HEK293 (cell line): Measurements from ENCODE around the gene PPHLN1.

ENCODE experiments used
- CTCF ChIA-PET: fragments of 350-600 bp; formaldehyde crosslinking; extraction: SDS; loops from one replicate; lab custom pipeline; 2021; ENCODE audit warnings: antibody characterized with exemption; lab: Yijun Ruan, JAX
- POLR2A ChIA-PET: fragments of 300-600 bp; formaldehyde crosslinking; extraction: SDS; loops from one replicate; lab custom pipeline; 2020; ENCODE audit warnings: antibody characterized with exemption, inconsistent platforms; lab: Yijun Ruan, JAX
- H3K27ac ChIP-seq: fragments of 200-500 bp; sonication (Bioruptor generic); 2 replicates; pipeline ENCODE4 v1.5.1; 2014; ENCODE audit warnings: low read depth, low read length, control low read depth, inconsistent platforms; ENCODE audit errors: extremely low read depth
- H3K36me3 ChIP-seq, 2 experiments: fragments of 200-500 bp in 1 of 2; sonication (Bioruptor generic) in 1 of 2; 1 replicate in 1 of 2; 2 replicates in 1 of 2; pipeline ENCODE4 v1.5.1; 2014 to 2017; ENCODE audit warnings: inconsistent platforms in 2 of 2, low read length in 2 of 2; ENCODE audit not compliant: control insufficient read depth in 2 of 2, insufficient read depth in 1 of 2
- H3K4me1 ChIP-seq: fragments of 200-500 bp; sonication (Bioruptor generic); 2 replicates; pipeline ENCODE4 v1.5.1; 2014; ENCODE audit warnings: mild to moderate bottlenecking, low read length, inconsistent platforms; ENCODE audit not compliant: control insufficient read depth, insufficient read depth
- H3K4me3 ChIP-seq: 2 replicates; pipeline ENCODE4 v1.5.1; 2011; ENCODE audit warnings: low read depth, mild to moderate bottlenecking, control low read depth, low read length, moderate library complexity
- H3K9me3 ChIP-seq: fragments of 200-500 bp; sonication (Bioruptor generic); 2 replicates; pipeline ENCODE4 v1.5.1; 2014; ENCODE audit warnings: low read depth, low read length, inconsistent platforms; ENCODE audit not compliant: control insufficient read depth, insufficient read depth
- EGR2 ChIP-seq: fragments of 450-650 bp; formaldehyde crosslinking; IDR thresholded peaks from 2 replicates; pipeline ENCODE4 v1.5.1; 2016; ENCODE audit warnings: low read depth, missing biosample characterization, missing genetic modification characterization
- GLI2 ChIP-seq: fragments of 450-650 bp; formaldehyde crosslinking; IDR thresholded peaks from 2 replicates; pipeline ENCODE4; 2017; ENCODE audit warnings: missing biosample characterization, missing genetic modification characterization, low read depth, borderline replicate concordance
- GLIS1 ChIP-seq: fragments of 450-650 bp; formaldehyde crosslinking; IDR thresholded peaks from 2 replicates; pipeline ENCODE4 v1.5.1; 2016; ENCODE audit warnings: missing biosample characterization, missing genetic modification characterization
- KLF7 ChIP-seq: fragments of 450-650 bp; formaldehyde crosslinking; IDR thresholded peaks from 2 replicates; pipeline ENCODE4 v1.5.1; 2016; ENCODE audit warnings: missing biosample characterization, missing genetic modification characterization, borderline replicate concordance
- MZF1 ChIP-seq: fragments of 450-650 bp; formaldehyde crosslinking; IDR thresholded peaks from 2 replicates; pipeline ENCODE4 v1.5.1; 2017; ENCODE audit warnings: missing biosample characterization, missing genetic modification characterization, borderline replicate concordance
- WT1 ChIP-seq: fragments of 450-650 bp; formaldehyde crosslinking; IDR thresholded peaks from 2 replicates; pipeline ENCODE4 v1.5.1; 2016; ENCODE audit warnings: missing biosample characterization, missing genetic modification characterization
- ZNF23 ChIP-seq: fragments of 450-650 bp; formaldehyde crosslinking; IDR thresholded peaks from 2 replicates; pipeline ENCODE4 v1.5.1; 2016; ENCODE audit warnings: missing biosample characterization, missing genetic modification characterization, borderline replicate concordance
- ZNF292 ChIP-seq: fragments of 450-650 bp; formaldehyde crosslinking; IDR thresholded peaks from 2 replicates; pipeline ENCODE4 v1.5.1; 2016; ENCODE audit warnings: low read depth, missing biosample characterization, missing genetic modification characterization, borderline replicate concordance
- ZNF350 ChIP-seq: fragments of 450-650 bp; formaldehyde crosslinking; IDR thresholded peaks from 2 replicates; pipeline ENCODE4 v1.5.0; 2017; ENCODE audit warnings: missing biosample characterization, mild to moderate bottlenecking, missing genetic modification characterization
- ZNF366 ChIP-seq: fragments of 450-650 bp; formaldehyde crosslinking; conservative IDR thresholded peaks from 2 replicates; pipeline ENCODE4 v1.5.1; 2016; ENCODE audit warnings: missing biosample characterization, missing genetic modification characterization
- ZNF501 ChIP-seq: fragments of 450-650 bp; formaldehyde crosslinking; IDR thresholded peaks from 2 replicates; pipeline ENCODE4 v1.5.1; 2016; ENCODE audit warnings: missing biosample characterization, missing genetic modification characterization
- ZNF544 ChIP-seq: fragments of 450-650 bp; formaldehyde crosslinking; IDR thresholded peaks from 2 replicates; pipeline ENCODE4 v1.5.0; 2017; ENCODE audit warnings: missing biosample characterization, missing genetic modification characterization
- ZNF558 ChIP-seq: fragments of 450-650 bp; formaldehyde crosslinking; IDR thresholded peaks from 2 replicates; pipeline ENCODE4 v1.5.1; 2016; ENCODE audit warnings: missing biosample characterization, missing genetic modification characterization
- ZNF560 ChIP-seq: fragments of 450-650 bp; formaldehyde crosslinking; IDR thresholded peaks from 2 replicates; pipeline ENCODE4 v1.5.1; 2017; ENCODE audit warnings: missing biosample characterization, missing genetic modification characterization, borderline replicate concordance
- ZNF596 ChIP-seq: fragments of 450-650 bp; IDR thresholded peaks from 2 replicates; pipeline ENCODE4 v1.5.0; 2018; ENCODE audit warnings: missing biosample characterization, mild to moderate bottlenecking, missing genetic modification characterization, moderate library complexity
- ZNF610 ChIP-seq: fragments of 450-650 bp; formaldehyde crosslinking; IDR thresholded peaks from 2 replicates; pipeline ENCODE4 v1.5.1; 2016; ENCODE audit warnings: missing biosample characterization, missing genetic modification characterization, borderline replicate concordance
- ZNF654 ChIP-seq: fragments of 450-650 bp; formaldehyde crosslinking; IDR thresholded peaks from 2 replicates; pipeline ENCODE4 v1.5.1; 2016; ENCODE audit warnings: low read depth, missing biosample characterization, missing genetic modification characterization
- ZNF707 ChIP-seq: fragments of 450-650 bp; formaldehyde crosslinking; IDR thresholded peaks from 2 replicates; pipeline ENCODE4 v1.5.1; 2016; ENCODE audit warnings: missing biosample characterization, missing genetic modification characterization
- ZSCAN5A ChIP-seq: fragments of 450-650 bp; formaldehyde crosslinking; IDR thresholded peaks from 2 replicates; pipeline ENCODE4 v1.5.1; 2016; ENCODE audit warnings: missing biosample characterization, missing genetic modification characterization

PPHLN1 gene

GRCh38 chr12:42288544-42288943 is 37.4 kb upstream of the PPHLN1 start (continued):
- TF ChIP-seq ZNF560 (tag by site-specific recombination), result no peak
- no peak for TF ChIP-seq GLIS1
- no peak for TF ChIP-seq ZNF544 (tag by site-specific recombination)
- TF ChIP-seq MZF1 (tag by site-specific recombination), result no peak
- TF ChIP-seq GLI2 (tag by site-specific recombination), result no peak
- TF ChIP-seq ZNF596 (tag by site-specific recombination), result no peak
- TF ChIP-seq ZNF707 (tag by site-specific recombination), result no peak

- Histone ChIP-seq H3K27ac (no peak overlapping the region), H3K4me3 (no peak overlapping the region), H3K9me3 (no peaks in the 10 kb centered on the region), H3K36me3 (no peaks in the 10 kb centered on the region; a peak in 1 of 3 replicates), H3K4me1 (no peaks in the 10 kb centered on the region)
- ChIA-PET POLR2A (no interaction called here), CTCF (interaction anchor here (1.2 kb wide), 1 partner anchor 41 kb away, joined by 5 read pairs; no protein-coding TSS in a partner anchor)
- TF ChIP-seq ZNF292 (tag by site-specific recombination), result no peak
- 0 out of 2 replicates have a peak, but pooled peaks have one; percentile 46 for TF ChIP-seq ZNF350 (tag by site-specific recombination)
Measured at GRCh38 chr12:42291680-42292079, 34.3 kb upstream of the PPHLN1 start.

GRCh38 chr12:42296503-42297109 is 29.4 kb upstream of the PPHLN1 start:
- Histone ChIP-seq H3K9me3 (no peaks in the 10 kb centered on the region), H3K27ac (no peak overlapping the region), H3K4me1 (no peaks in the 10 kb centered on the region), H3K4me3 (no peak overlapping the region), H3K36me3 (no peaks in the 10 kb centered on the region; a peak in 1 of 3 replicates)
- no peak for TF ChIP-seq EGR2 (tag by site-specific recombination)
- no peak for TF ChIP-seq ZNF23
- TF ChIP-seq ZSCAN5A (tag by site-specific recombination), result no peak
- TF ChIP-seq ZNF654 (tag by site-specific recombination), result peak; percentile 20; the same call in 1 of the 2 replicates
- no peak for TF ChIP-seq ZNF558 (tag by site-specific recombination)
- TF ChIP-seq ZNF610 (tag by site-specific recombination), result no peak
- no peak for TF ChIP-seq WT1
- TF ChIP-seq ZNF501 (tag by site-specific recombination), result no peak
- ChIA-PET POLR2A (interaction anchor here (0.7 kb wide), 1 partner anchor 63 kb away, joined by 4 read pairs; no protein-coding TSS in a partner anchor), CTCF (interaction anchor here (0.5 to 1.8 kb wide), 20 partner anchors 8 to 1923 kb away, joined by 3 to 7 read pairs (median 4); no protein-coding TSS in a partner anchor)

- ChIA-PET POLR2A (no interaction called here), CTCF (interaction anchor here (1.0 to 1.4 kb wide), 2 partner anchors 33 to 74 kb away, joined by 3 to 4 read pairs; no protein-coding TSS in a partner anchor)
- Histone ChIP-seq H3K4me1 (no peaks in the 10 kb centered on the region), H3K36me3 (no peaks in the 10 kb centered on the region), H3K4me3 (no peak overlapping the region), H3K27ac (no peak overlapping the region), H3K9me3 (no peaks in the 10 kb centered on the region)
- TF ChIP-seq ZNF366 (peak; percentile 50; the same call in 1 of the 2 replicates), KLF7 (tag by site-specific recombination) (no peak)
Measured at GRCh38 chr12:42298887-42299286, 27.1 kb upstream of the PPHLN1 start.
